ENCODE results near the gene ZNF101.

ZNF101 gene

GRCh38 chr19:19627621-19628500 is 40.8 kb upstream of the ZNF101 start, which contains the start of gene LPAR2:
LPAR2 (minus strand) TSS chr19:19628220; CDS start chr19:19627275, 945 bp downstream.
- DNase-seq, result peak; percentile 38 to 68 (median 63)
- H3K27ac ChIP-seq (ENCODE audit: insufficient read depth in 1 of 2, low read depth in 1 of 2, low read length in 2 of 2, poor library complexity in 1 of 2, severe bottlenecking in 2 of 2), result no peak within 1 kb of the TSS
- ChIA-PET POLR2A (interaction anchor here (1.7 kb wide), 1 partner anchor 54 kb away, joined by 3 read pairs; no protein-coding TSS in a partner anchor), CTCF (interaction anchor here (0.7 to 1.2 kb wide), 4 partner anchors 12 to 96 kb away, joined by 3 to 9 read pairs (median 5); partner anchors contain the start of gene GMIP)
- H3K4me3 ChIP-seq (ENCODE audit: control insufficient read depth in 1 of 7, extremely low read depth in 1 of 7, insufficient read depth in 4 of 7, low read depth in 2 of 7, low read length in 6 of 7), result peak within 1 kb of the TSS; percentile 37 to 81 (median 57)
- H3K27me3 ChIP-seq (replicated peaks in 2 of 5; ENCODE audit: control insufficient read depth in 4 of 5, insufficient read depth in 5 of 5, low read length in 4 of 5), result no peaks in the 10 kb centered on the region
- under 1% methylated on average over 55 of the region's 87 CpGs for WGBS (ENCODE audit: insufficient coverage)
- H3K36me3 ChIP-seq (ENCODE audit: control insufficient read depth in 4 of 4, insufficient read depth in 4 of 4, low read length in 3 of 4), result peaks cover 3 to 25% (median 21%) of the 10 kb centered on the region in 4 experiments
- H3K4me1 ChIP-seq (ENCODE audit: control extremely low read depth in 1 of 4, control insufficient read depth in 4 of 4, insufficient read depth in 4 of 4, low read length in 3 of 4), result peaks cover 0 to 16% (median 13%) of the 10 kb centered on the region in 4 experiments
- no peaks in the 10 kb centered on the region for H3K9me3 ChIP-seq (ENCODE audit: control extremely low read depth in 1 of 5, control insufficient read depth in 4 of 5, insufficient read depth in 2 of 5, low read depth in 1 of 5, low read length in 4 of 5)

GRCh38 chr19:19628501-19629134 is 40.0 kb upstream of the ZNF101 start:
- WGBS (ENCODE audit: insufficient coverage), result 6% methylated on average over 48 of the region's 51 CpGs
- peaks cover 0 to 16% (median 13%) of the 10 kb centered on the region in 4 experiments for H3K4me1 ChIP-seq (ENCODE audit: control extremely low read depth in 1 of 4, control insufficient read depth in 4 of 4, insufficient read depth in 4 of 4, low read length in 3 of 4)
- no peaks in the 10 kb centered on the region for H3K9me3 ChIP-seq (ENCODE audit: control extremely low read depth in 1 of 5, control insufficient read depth in 4 of 5, insufficient read depth in 2 of 5, low read depth in 1 of 5, low read length in 4 of 5)
- ChIA-PET POLR2A (interaction anchor here (0.5 kb wide), 1 partner anchor 12 kb away, joined by 3 read pairs; no protein-coding TSS in a partner anchor), CTCF (interaction anchor here (1.0 to 1.2 kb wide), 3 partner anchors 12 to 96 kb away, joined by 4 to 9 read pairs (median 6); partner anchors contain the start of gene GMIP)
- H3K36me3 ChIP-seq (ENCODE audit: control insufficient read depth in 4 of 4, insufficient read depth in 4 of 4, low read length in 3 of 4), result peaks cover 3 to 30% (median 23%) of the 10 kb centered on the region in 4 experiments
- no peaks in the 10 kb centered on the region for H3K27me3 ChIP-seq (replicated peaks in 2 of 5; ENCODE audit: control insufficient read depth in 4 of 5, insufficient read depth in 5 of 5, low read length in 4 of 5)
- H3K27ac ChIP-seq (ENCODE audit: insufficient read depth in 1 of 2, low read depth in 1 of 2, low read length in 2 of 2, poor library complexity in 1 of 2, severe bottlenecking in 2 of 2), result no peak overlapping the region
- peak overlapping the region; percentile 27 to 81 (median 57) for H3K4me3 ChIP-seq (ENCODE audit: control insufficient read depth in 1 of 7, extremely low read depth in 1 of 7, insufficient read depth in 4 of 7, low read depth in 2 of 7, low read length in 6 of 7)
- peak; percentile 53 to 81 (median 74) for DNase-seq

GRCh38 chr19:19630062-19630414 is 38.6 kb upstream of the ZNF101 start:
- CTCF ChIA-PET, result interaction anchor here (0.9 kb wide), 1 partner anchor 32 kb away, joined by 3 read pairs; no protein-coding TSS in a partner anchor
- H3K36me3 ChIP-seq (ENCODE audit: control insufficient read depth in 4 of 4, insufficient read depth in 4 of 4, low read length in 3 of 4), result peaks cover 9 to 41% (median 26%) of the 10 kb centered on the region in 4 experiments
- no peak overlapping the region for H3K27ac ChIP-seq (ENCODE audit: insufficient read depth in 1 of 2, low read depth in 1 of 2, low read length in 2 of 2, poor library complexity in 1 of 2, severe bottlenecking in 2 of 2)
- no peak for DNase-seq
- H3K27me3 ChIP-seq (replicated peaks in 2 of 5; ENCODE audit: control insufficient read depth in 4 of 5, insufficient read depth in 5 of 5, low read length in 4 of 5), result no peaks in the 10 kb centered on the region
- WGBS (ENCODE audit: insufficient coverage), result 97% methylated on average over 10 of the region's 11 CpGs
- H3K4me3 ChIP-seq (ENCODE audit: control insufficient read depth in 1 of 7, extremely low read depth in 1 of 7, insufficient read depth in 4 of 7, low read depth in 2 of 7, low read length in 6 of 7), result no peak overlapping the region
- peaks cover 0 to 16% (median 13%) of the 10 kb centered on the region in 4 experiments for H3K4me1 ChIP-seq (ENCODE audit: control extremely low read depth in 1 of 4, control insufficient read depth in 4 of 4, insufficient read depth in 4 of 4, low read length in 3 of 4)
- POLR2A ChIA-PET, result interaction anchor here (0.7 kb wide), 1 partner anchor 536 kb away, joined by 3 read pairs; no protein-coding TSS in a partner anchor
- H3K9me3 ChIP-seq (ENCODE audit: control extremely low read depth in 1 of 5, control insufficient read depth in 4 of 5, insufficient read depth in 2 of 5, low read depth in 1 of 5, low read length in 4 of 5), result no peaks in the 10 kb centered on the region

- DNase-seq, result no peak
- ChIA-PET CTCF (no interaction called here), POLR2A (interaction anchor here (0.7 kb wide), 1 partner anchor 536 kb away, joined by 3 read pairs; no protein-coding TSS in a partner anchor)
- peaks cover 0 to 16% (median 13%) of the 10 kb centered on the region in 4 experiments for H3K4me1 ChIP-seq (ENCODE audit: control extremely low read depth in 1 of 4, control insufficient read depth in 4 of 4, insufficient read depth in 4 of 4, low read length in 3 of 4)
- H3K27me3 ChIP-seq (replicated peaks in 2 of 5; ENCODE audit: control insufficient read depth in 4 of 5, insufficient read depth in 5 of 5, low read length in 4 of 5), result no peaks in the 10 kb centered on the region
- no peak overlapping the region for H3K4me3 ChIP-seq (ENCODE audit: control insufficient read depth in 1 of 7, extremely low read depth in 1 of 7, insufficient read depth in 4 of 7, low read depth in 2 of 7, low read length in 6 of 7)
- no peak overlapping the region for H3K27ac ChIP-seq (ENCODE audit: insufficient read depth in 1 of 2, low read depth in 1 of 2, low read length in 2 of 2, poor library complexity in 1 of 2, severe bottlenecking in 2 of 2)
- WGBS (ENCODE audit: insufficient coverage), result 100% methylated on average over 1 of the region's 2 CpGs
- no peaks in the 10 kb centered on the region for H3K9me3 ChIP-seq (ENCODE audit: control extremely low read depth in 1 of 5, control insufficient read depth in 4 of 5, insufficient read depth in 2 of 5, low read depth in 1 of 5, low read length in 4 of 5)
- H3K36me3 ChIP-seq (ENCODE audit: control insufficient read depth in 4 of 4, insufficient read depth in 4 of 4, low read length in 3 of 4), result peaks cover 10 to 45% (median 29%) of the 10 kb centered on the region in 4 experiments
These were observed 38.2 kb upstream of the ZNF101 start for GRCh38 chr19:19630426-19630825.

GRCh38 chr19:19631346-19631745 is 37.3 kb upstream of the ZNF101 start:
- H3K36me3 ChIP-seq (ENCODE audit: control insufficient read depth in 4 of 4, insufficient read depth in 4 of 4, low read length in 3 of 4), result peaks cover 14 to 49% (median 35%) of the 10 kb centered on the region in 4 experiments
- WGBS (ENCODE audit: insufficient coverage), result 98% methylated on average over 6 of the region's 7 CpGs
- no peak overlapping the region for H3K4me3 ChIP-seq (ENCODE audit: control insufficient read depth in 1 of 7, extremely low read depth in 1 of 7, insufficient read depth in 4 of 7, low read depth in 2 of 7, low read length in 6 of 7)
- no peak for DNase-seq
- H3K27ac ChIP-seq (ENCODE audit: insufficient read depth in 1 of 2, low read depth in 1 of 2, low read length in 2 of 2, poor library complexity in 1 of 2, severe bottlenecking in 2 of 2), result no peak overlapping the region
- H3K27me3 ChIP-seq (replicated peaks in 2 of 5; ENCODE audit: control insufficient read depth in 4 of 5, insufficient read depth in 5 of 5, low read length in 4 of 5), result no peaks in the 10 kb centered on the region
- H3K4me1 ChIP-seq (ENCODE audit: control extremely low read depth in 1 of 4, control insufficient read depth in 4 of 4, insufficient read depth in 4 of 4, low read length in 3 of 4), result peaks cover 0 to 16% (median 13%) of the 10 kb centered on the region in 4 experiments
- ChIA-PET CTCF (interaction anchor here (1.0 kb wide), 1 partner anchor 9 kb away, joined by 5 read pairs; no protein-coding TSS in a partner anchor), POLR2A (no interaction called here)
- no peaks in the 10 kb centered on the region for H3K9me3 ChIP-seq (ENCODE audit: control extremely low read depth in 1 of 5, control insufficient read depth in 4 of 5, insufficient read depth in 2 of 5, low read depth in 1 of 5, low read length in 4 of 5)

GRCh38 chr19:19632661-19633060 is 36.0 kb upstream of the ZNF101 start:
- Histone ChIP-seq H3K27ac (ENCODE audit: insufficient read depth in 1 of 2, low read depth in 1 of 2, low read length in 2 of 2, poor library complexity in 1 of 2, severe bottlenecking in 2 of 2) (no peak overlapping the region), H3K27me3 (replicated peaks in 2 of 5; ENCODE audit: control insufficient read depth in 4 of 5, insufficient read depth in 5 of 5, low read length in 4 of 5) (no peaks in the 10 kb centered on the region), H3K36me3 (ENCODE audit: control insufficient read depth in 4 of 4, insufficient read depth in 4 of 4, low read length in 3 of 4) (peaks cover 14 to 60% (median 43%) of the 10 kb centered on the region in 4 experiments), H3K4me1 (ENCODE audit: control extremely low read depth in 1 of 4, control insufficient read depth in 4 of 4, insufficient read depth in 4 of 4, low read length in 3 of 4) (peaks cover 0 to 10% (median 8%) of the 10 kb centered on the region in 4 experiments), H3K4me3 (ENCODE audit: control insufficient read depth in 1 of 7, extremely low read depth in 1 of 7, insufficient read depth in 4 of 7, low read depth in 2 of 7, low read length in 6 of 7) (no peak overlapping the region), H3K9me3 (ENCODE audit: control extremely low read depth in 1 of 5, control insufficient read depth in 4 of 5, insufficient read depth in 2 of 5, low read depth in 1 of 5, low read length in 4 of 5) (no peaks in the 10 kb centered on the region)
- no peak for DNase-seq
- ChIA-PET POLR2A (no interaction called here), CTCF (interaction anchor here (1.5 kb wide), 1 partner anchor 100 kb away, joined by 4 read pairs; no protein-coding TSS in a partner anchor)
- WGBS (ENCODE audit: insufficient coverage), result 100% methylated on average over 3 of the region's 5 CpGs
